ENCODE data around the gene PTPRF.
A peak's percentile ranks its signal among the peaks of the same experiment; 100 is the strongest.

Gene PTPRF

DNA sequence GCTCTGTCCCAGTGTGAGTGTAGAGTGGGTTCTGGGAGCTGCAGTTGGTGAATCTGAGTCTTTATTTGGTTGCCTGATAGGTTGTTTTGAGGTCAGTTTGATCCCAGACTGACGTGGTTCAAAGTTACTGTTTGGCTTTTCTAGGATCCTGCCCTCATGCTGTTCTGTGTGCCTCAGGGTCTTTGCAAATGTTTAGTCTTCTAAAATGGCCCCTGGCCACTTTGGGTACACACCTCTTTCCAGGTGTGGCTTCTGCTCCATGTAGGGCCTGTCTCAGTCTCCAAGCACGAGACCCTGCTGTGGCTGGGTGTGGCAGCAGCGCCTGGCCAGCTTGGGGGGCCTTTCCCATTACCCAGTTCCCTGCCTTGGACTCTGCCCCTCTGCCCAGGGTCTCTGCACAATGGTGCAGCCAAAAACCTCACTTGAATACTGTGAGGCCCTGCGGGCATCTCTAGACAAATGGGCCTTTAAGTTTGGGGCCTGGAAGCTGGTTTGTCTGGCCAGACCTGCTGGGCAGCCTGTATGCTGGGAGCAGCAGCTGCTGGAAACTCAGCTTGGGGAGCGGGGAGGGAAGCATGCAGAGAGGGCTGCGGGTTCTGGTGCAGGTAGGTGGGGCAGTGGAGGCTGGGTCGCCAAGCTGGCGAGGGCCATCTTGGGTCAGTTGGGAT, 5.6 kb downstream of the PTPRF start:
- intact Hi-C loops (cut with DNase I) = loop anchor here (10.0 kb wide), 2 partner anchors 228 to 312 kb away; no protein-coding TSS in a partner anchor
- no peak for DNase-seq

DNA sequence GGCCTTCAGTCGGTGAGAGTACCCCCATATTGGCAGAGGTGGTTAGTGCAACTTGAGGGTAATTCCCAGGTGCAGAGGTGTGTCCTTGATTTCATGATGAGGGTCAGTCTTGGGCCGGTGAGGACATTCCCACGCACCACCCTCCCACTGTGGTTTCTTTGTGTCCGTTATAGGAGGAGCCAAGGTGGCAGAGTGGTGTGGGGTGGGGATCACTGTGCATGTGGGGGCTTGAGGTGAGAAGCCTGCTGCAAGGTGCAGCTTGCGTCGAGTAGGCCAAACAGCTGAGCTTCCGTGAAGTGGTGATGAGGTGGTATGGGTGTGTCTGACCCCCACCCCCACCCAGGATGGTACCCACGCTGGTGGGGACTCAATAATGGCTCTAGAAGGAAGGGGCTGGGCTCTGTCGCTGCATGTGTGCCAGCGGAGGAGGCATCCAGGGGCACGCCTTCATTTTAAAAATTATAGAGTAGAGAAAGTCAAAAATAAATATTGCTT, 6.2 kb downstream of the PTPRF start:
- peak in 1 of 10 donors; percentile 8 for DNase-seq
- intact Hi-C loops (cut with DNase I) = loop anchor here (10.0 kb wide), 2 partner anchors 228 to 312 kb away; no protein-coding TSS in a partner anchor

DNA sequence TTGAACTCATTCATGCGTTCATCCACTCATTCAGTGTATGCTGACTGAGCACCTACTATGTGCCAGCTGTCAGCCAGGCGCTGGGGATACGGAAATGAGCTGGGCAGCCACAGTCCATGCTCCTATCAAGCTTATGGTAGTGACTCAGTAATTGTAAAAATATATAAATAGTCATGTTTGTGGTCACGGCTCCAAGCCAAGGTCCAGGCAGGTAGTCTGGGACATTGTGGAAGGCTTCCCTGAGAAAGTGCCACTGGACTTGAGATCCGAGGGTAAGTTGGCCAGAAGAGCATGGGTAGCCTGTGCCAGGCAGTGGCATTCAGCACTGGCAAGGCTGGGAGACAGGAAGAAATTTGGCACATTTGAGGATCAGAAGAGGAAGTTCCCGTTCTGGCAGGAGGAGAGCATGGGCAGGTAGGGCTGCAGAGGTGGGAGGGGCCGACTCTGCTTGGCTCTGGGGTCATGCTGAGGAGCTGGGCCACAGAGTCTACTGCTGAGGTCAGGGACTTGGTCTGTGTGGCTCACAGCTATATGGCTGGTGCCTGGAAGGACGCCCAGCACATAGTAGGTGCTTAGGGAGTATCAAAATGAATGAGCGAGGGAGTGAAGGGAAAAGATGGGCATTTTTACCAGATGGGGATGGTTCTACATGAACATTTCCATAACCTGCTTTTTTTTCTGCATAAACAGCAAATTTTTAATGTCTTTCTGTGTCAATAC, 6.9 kb downstream of the PTPRF start:
- peak in 1 of 10 donors; percentile 49 for DNase-seq
- intact Hi-C loops (cut with DNase I) = loop anchor here (10.0 kb wide), 2 partner anchors 227 to 313 kb away; no protein-coding TSS in a partner anchor

DNA sequence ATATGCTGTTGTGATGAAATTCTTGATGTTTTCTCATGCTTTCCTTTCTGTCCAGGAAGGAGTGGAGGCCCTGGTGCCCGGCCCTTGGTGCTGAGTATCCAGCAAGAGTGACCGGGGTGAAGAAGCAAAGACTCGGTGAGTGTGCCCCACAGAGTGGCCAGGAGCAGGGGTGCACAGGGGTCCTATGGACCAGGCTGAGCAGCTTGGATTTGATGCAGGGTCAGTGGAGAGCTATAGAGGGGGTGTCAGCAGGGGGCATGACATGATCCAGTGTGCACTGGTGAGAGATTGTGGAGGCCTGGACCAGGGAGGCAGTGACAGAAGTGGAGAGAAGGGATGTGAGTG, 7.4 kb downstream of the PTPRF start:
- DNase-seq = peak in 1 of 10 donors; percentile 50

DNA sequence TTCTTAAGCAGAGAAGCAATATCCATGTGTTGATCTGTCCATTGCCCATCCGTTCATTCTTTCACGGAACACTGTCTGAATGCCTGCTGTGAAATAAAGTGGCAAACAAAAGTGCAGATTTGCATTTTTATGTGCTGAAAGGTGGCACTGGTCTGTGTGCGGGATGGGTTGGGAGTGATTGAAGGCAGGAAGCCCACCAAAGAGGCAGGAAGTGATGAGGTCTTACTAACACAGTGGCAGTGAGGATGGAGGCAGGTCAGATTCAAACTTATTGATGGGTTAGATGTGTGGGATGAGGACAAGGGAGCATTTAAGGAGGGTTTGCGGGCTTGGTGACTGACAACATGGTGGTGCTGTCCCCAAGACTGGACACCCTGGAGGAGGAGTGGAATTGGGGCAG, 8.3 kb downstream of the PTPRF start:
- DNase-seq = peak in 1 of 10 donors; percentile 4
- intact Hi-C loops (cut with DNase I) = loop anchor here (10.0 kb wide), 2 partner anchors 226 to 314 kb away; no protein-coding TSS in a partner anchor

More for the DNA sequence above, 7.4 kb downstream of the PTPRF start:
- intact Hi-C loops (cut with DNase I) = loop anchor here (10.0 kb wide), 2 partner anchors 227 to 313 kb away; no protein-coding TSS in a partner anchor

DNA sequence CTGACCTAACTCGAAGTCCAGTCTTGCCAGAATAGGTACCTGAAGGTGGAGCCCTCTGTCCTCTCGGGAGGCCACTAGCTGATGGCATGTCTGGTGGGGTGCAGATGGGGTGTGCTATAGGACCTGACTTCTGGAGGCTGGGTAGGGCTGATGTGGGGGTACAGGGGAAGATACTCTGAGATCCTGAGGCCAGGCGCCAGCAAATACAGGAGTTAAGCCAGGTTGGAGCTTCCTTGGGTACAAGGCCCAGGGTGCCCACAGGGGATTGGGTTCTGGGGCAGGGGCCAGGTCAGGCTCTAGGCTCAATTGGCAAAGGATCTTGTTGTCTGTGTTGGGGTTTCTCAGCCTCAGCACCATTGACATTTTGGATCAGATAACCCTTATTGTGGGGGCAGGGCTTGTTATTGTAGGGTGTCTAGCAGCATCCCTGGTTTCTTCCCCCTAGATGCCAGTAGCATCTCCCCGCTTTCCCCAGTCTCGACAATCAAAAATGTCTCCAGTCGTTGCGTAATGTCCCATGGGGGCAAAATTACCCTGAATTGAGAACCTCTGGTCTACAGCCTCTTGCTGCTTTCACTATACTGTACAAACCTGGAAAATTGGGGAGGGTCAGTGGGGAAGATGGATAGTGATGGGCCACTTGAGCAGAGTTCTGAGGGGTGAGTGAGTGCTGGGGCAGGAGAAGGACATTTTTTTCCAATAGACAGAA, 9.2 kb downstream of the PTPRF start:
- peak in 2 of 10 donors; percentile 7 to 40 for DNase-seq
- intact Hi-C loops (cut with DNase I) = loop anchor here (10.0 kb wide), 2 partner anchors 225 to 315 kb away; no protein-coding TSS in a partner anchor

DNA sequence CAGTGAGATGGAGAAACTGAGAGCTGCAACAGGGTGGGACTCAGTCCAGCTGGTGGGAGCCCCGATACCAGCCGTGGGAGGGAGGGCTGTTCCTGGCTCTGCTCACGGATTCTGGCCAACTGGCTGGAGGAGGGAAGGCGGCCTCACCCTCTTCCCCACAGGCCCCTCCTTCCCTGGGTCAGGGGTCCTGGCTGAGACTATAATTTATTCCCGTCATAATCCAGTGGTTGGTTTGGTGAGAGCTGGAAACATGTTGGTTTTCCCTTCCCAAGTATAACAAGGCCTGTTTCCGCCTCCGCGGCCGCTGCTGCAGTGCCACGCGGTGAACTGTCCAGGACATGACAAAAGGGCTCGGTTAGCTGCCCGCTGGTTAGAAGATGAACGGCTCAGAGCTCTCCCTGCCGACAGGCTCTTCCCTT, 10.0 kb downstream of the PTPRF start:
- DNase-seq = peak in 8 of 10 donors; percentile 62 to 95 (median 68)
- intact Hi-C loops (cut with DNase I) = no loop called here

DNA sequence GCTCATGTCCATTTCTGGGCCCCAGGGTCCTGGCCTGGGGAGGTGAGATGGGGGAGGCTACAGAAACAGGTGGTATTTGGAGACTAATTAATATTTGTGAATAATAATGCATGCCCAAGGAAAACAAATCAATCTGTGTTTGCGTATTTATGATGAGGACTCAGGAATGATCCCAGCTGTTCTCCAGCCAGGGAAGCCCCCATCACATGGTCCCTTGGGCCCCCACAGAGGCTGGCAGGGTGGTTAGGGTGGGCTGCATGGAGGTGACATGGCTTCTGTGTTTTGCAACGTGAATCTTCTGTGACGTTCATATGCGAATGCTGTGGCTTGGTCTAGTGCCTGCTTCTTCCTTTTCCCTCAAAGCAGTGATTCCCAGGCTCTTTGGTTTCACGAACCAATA, 10.5 kb downstream of the PTPRF start:
- DNase-seq = peak in 1 of 10 donors; percentile 77
- intact Hi-C loops (cut with DNase I) = no loop called here

DNA sequence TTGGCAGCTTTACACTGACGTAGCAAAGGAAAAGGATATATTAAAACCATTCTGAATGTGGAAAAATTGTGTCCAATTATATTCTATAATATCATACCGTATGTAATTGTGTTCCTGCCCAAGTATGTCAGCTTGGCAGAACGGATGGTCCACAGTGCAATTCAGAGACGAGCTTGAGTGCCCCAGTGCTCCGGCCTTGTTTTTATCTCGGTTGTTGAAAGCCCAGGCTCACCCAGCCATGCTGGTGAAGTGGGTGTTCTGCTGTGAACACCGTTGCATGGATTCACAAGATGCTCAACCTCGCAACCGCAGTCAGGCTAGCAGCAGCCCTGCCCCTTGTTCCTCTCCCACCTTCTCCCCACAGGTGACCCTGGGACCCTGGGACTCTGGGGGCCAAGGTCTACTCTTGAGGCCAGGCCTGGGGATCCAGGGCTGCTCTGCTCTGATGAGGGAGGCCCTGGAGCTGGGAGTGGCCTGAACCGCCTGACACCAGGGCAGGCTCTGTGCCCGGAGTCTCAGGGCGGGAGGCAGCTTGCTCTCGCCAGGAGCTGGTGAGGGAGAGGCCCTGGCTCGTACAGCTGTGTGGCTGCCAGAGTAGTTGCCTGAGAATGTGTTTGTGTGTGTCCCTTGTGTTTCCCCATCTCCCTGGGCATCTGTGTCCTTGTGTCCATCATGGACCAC, 11.2 kb downstream of the PTPRF start:
- intact Hi-C loops (cut with DNase I) = no loop called here
- DNase-seq = peak; percentile 82 to 99 (median 88)

DNA sequence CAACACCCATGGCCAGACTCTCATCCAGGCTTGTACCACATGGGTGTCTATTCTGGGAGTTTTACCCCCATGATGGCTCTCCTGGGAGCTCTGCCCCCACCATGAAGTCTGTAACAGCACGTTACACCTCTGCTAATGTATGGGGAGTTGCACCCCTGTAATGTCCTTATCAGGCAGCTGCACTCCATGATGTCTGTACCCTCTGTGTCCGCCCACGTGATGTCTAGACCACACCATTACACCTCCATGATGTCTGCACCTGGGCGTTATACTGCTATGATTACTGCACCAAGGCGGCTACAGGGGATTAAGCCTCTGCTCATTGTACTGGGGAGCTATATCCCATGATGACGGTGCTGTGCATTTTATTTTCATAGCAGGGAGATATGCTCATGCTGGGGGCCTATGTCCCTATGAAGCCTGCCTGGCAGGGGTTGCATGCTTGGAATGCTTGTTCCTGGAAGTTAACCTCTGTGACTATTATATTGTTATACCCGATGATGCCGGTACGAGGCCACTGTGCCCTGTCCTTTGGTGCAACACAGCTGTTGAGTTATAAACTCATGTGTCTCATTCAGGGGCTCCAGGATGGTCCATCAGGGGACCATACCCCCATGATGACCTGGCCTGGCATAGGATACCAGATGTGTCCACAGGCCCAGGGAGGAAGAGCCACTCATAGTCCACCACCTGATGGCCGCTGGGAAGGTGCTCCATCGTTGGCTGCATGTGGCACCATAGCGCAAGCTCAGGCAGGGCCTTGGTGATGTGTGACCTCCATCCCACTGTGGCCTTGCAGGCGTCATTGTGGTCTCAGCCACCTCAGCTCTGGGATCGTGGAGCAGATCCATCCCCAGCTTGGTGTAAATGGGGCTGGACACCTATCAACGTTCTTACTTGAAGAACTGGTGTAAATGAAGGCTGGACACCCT, 12.1 kb downstream of the PTPRF start:
- DNase-seq = peak in 2 of 10 donors; percentile 64 to 71
- intact Hi-C loops (cut with DNase I) = no loop called here

DNA sequence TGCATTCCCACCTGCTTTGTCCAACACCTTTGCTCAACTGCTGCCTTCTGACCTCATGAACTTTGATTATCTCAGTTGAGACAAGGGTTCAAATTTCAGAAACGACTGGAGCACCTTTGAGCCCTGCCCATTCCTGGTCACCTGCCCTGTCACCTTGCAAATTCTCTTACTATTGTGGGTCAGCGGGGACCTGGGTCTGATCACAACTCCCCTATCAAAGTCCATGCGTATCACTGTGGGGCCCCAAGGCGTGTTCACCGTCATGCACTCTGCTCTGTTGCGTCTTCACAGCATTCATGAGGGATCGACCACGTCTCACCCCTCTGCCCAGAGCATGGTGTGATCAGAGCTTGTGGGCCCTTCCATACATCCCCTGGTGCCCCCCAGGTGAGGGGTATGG, 12.9 kb downstream of the PTPRF start:
- DNase-seq = peak in 1 of 10 donors; percentile 58

DNA sequence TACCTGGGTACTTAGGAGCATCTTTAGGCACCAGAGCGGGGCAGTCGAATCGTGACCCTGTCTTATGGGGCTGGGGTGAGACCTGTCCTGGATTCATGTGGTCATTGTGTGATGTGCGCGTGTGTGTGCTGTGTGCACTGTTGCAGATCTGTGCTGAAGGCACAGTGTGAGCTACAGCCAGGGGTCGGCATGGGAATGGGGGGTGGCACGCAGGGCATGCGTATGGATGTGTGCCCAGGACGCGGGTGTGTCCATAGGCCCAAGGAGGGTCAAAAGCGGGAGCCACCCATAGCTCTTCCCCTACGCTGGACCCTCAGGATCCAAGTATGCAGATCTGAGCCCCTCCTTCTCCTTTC, 14.6 kb downstream of the PTPRF start:
- intact Hi-C loops (cut with DNase I) = no loop called here
- DNase-seq = no peak

More for the DNA sequence above, 12.9 kb downstream of the PTPRF start:
- intact Hi-C loops (cut with DNase I) = no loop called here

DNA sequence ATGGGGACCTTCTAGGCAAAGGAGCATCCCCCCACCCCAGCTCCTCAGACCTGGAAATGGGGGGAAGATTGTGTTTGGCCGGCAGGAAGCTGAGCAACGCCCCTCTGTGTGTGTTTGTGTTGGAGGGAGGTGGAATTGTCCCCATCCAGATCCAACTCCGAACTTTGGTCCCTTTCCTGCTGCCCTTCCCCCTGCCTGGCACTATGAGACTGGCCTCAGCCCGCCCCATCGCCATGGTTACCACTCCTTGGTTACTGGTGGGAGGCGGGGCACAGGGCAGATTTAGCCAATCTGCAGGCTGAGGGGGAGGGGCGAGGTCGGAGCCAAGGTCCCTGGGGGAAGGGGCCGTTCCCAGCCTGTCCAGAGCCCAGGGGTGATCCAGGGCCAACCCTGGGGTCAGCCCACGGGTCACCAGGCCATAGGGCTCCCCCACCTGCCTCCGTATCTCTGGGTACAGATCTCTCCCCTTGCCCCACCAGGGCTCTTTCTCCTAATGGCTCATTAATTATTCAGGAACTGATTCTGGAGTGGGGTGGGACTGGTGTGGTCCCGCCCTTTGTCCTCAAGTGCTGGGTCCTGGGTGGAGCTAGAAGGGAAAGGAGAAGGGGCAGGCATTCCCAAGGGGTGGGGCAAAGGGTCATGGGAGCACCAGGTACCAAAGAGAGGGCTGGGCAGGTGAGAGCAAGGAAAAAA, 15.2 kb downstream of the PTPRF start:
- peak; percentile 68 to 97 (median 83) for DNase-seq
- intact Hi-C loops (cut with DNase I) = no loop called here

DNA sequence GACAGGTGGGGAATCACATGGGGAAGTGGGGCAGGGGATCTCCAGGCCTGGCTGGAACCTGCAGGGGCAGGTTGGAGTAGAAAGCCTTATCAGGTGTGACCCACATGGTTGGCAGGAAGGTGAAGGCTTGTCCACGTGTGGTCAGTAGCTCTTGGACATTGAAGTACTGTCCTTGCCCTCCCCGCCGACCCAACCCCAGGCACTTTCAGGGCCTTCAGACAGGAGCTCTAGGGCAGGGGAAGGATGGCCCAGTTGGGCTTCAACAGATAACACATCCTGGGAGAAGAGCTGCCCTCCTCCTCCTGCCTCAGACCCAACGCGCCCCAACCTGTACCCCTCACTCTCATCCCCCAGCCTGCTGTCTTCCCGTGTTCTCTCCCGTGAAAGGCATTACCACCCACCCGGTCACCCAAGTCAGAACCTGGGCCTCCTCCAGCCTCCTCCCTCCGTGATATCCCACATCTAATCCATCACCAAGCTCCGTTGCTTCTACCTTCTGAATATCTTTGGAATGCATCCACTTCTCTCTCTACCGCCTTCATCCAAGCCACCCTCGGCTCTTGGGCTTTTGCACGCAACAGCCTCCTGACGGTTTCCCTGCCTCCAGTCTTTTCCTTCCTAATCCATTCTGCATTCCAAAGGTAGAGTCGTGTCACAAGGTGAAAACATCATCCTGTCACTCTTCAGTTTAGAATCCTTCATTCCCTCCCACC, 15.9 kb downstream of the PTPRF start:
- intact Hi-C loops (cut with DNase I) = no loop called here
- no peak for DNase-seq

DNA sequence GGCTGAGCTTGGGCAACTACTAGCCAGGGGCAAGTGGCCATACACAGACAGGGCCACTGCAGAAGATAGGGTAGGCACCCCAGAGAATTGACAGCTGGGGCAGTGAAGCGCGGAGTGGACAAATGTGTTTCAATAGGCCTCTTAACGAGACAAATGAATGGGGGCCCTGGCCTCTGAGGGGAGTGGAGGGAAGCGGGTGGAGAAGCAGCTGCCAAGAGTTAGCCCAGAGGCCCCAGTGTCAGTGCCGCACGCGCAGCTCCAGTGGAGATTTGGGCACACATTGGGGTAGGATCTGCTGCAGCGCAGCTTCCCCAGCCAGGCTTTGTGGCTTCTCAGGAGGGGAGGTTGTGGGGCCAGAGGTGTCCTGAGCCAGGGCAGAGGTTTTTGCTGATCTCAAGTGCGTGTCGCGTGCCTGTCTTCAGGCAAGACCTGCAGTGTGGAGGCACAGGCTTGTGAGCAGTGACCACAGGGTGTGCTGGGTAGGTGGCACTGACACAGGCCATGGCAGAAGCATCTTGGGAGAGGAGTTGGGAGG, 16.9 kb downstream of the PTPRF start:
- intact Hi-C loops (cut with DNase I) = no loop called here
- peak in 6 of 10 donors; percentile 47 to 94 (median 60) for DNase-seq

DNA sequence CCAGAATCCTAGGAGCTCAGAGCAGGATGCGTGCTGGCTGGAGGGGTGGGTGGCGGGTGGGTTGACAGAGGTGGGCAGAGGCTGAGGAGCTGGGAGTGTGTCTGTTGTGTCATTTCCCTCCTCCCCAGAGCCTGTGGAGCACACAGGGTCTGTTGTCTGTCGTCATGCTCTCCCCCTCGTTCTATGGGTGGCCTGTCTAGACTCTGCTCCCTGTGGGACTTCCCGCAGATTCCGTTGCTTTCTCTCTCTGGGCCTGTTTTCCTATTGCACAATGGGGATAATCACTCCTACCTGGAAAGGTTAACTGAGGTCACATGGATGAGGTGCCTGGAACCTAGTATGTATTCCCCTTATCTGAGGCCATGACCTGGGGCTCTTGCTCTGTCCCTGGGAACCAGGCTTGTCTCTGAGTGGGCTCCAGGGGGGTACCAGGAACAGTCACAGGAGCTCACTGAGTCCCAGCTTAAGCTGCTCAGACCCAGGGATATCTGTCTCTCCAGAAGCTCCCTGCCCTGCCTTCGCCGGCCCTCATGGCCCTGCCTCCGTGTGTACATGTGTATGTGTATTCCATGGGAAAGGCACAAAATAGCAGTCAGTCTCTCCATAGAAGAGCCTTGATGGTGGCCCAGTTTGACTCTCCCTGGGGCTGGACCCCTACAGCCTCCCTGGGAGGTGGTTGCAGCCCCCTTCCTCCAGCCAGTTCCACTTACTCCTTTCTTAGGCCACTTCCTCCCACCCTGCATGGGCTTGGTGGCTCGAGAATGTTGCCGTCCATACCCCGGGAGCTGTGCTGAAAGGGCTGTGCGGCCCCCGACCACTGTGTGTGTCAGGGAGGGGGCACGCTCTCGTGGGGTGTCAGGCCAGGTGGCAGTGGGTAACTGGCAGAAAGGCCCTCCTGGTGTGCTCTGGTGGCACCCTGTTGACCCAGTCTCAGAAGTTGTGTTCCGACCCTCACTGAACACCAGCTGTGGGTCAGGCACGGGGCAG, 17.9 kb downstream of the PTPRF start:
- intact Hi-C loops (cut with DNase I) = no loop called here
- no peak for DNase-seq
